ENCODE measurements around the gene PYGO1.
"Not testable (repeated sequence)": the region's sequence is repeated elsewhere in the genome, so short reads cannot be mapped to it uniquely, and the experiment has no call there.

Gene PYGO1

DNA sequence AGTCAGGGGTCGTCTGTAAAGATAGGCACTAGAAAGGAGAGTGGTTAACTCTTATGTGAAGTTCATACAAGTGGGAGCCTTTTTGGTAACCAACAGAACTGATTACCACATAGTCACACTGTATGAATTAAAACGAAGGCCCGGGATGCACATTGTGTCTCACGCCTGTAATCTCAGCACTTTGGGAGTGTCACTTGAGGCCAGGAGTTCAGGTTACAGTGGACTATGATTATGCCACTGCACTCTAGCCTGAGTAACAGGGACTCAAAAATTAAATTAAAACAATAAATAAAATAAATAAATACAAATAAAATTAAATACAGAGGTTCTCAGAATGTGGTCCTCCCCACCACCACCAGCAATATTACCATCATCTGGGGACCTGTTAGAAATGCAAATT lies 80.6 kb downstream of the PYGO1 start:
- TF ChIP-seq, protein P1, sequence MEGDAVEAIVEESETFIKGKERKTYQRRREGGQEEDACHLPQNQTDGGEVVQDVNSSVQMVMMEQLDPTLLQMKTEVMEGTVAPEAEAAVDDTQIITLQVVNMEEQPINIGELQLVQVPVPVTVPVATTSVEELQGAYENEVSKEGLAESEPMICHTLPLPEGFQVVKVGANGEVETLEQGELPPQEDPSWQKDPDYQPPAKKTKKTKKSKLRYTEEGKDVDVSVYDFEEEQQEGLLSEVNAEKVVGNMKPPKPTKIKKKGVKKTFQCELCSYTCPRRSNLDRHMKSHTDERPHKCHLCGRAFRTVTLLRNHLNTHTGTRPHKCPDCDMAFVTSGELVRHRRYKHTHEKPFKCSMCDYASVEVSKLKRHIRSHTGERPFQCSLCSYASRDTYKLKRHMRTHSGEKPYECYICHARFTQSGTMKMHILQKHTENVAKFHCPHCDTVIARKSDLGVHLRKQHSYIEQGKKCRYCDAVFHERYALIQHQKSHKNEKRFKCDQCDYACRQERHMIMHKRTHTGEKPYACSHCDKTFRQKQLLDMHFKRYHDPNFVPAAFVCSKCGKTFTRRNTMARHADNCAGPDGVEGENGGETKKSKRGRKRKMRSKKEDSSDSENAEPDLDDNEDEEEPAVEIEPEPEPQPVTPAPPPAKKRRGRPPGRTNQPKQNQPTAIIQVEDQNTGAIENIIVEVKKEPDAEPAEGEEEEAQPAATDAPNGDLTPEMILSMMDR (IDR thresholded peaks at IDR 0.05; ENCODE audit: insufficient read depth, low read length, poor library complexity, severe bottlenecking) = no peak
- no peak overlapping the region for H3K4me3 ChIP-seq (ENCODE audit: insufficient read depth, low read length, poor library complexity, severe bottlenecking)

DNA sequence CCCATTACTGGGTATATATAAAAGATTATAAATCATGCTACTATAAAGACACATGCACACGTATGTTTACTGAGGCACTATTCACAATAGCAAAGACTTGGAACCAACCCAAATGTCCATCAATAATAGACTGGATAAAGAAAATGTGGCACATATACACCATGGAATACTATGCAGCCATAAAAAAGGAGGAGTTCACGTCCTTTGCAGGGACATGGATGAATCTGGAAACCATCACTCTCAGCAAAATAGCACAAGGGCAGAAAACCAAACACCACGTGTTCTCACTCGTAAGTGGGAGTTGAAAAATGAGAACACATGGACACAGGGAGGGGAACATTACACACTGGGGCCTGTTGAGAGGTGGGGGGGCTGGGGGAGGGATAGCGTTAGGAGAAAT lies 82.7 kb downstream of the PYGO1 start:
- not testable (repeated sequence) for H3K4me2 ChIP-seq (ENCODE audit: low read depth, low read length, poor library complexity, severe bottlenecking); H4K20me1 ChIP-seq (ENCODE audit: low read depth, low read length); H3K9me2 ChIP-seq (replicated peaks; ENCODE audit: insufficient read depth, low read length); H3K79me2 ChIP-seq (ENCODE audit: insufficient read depth, low read length); H3K4me3 ChIP-seq (ENCODE audit: insufficient read depth, low read length, poor library complexity, severe bottlenecking); H3K9me3 ChIP-seq (ENCODE audit: insufficient read depth, low read length); H3K27me3 ChIP-seq (ENCODE audit: low read length); H3F3A ChIP-seq (ENCODE audit: insufficient read depth); H3K36me3 ChIP-seq (ENCODE audit: low read length); H3K27ac ChIP-seq (ENCODE audit: low read depth, low read length); H2AFZ ChIP-seq (ENCODE audit: low read depth, low read length, severe bottlenecking); H3K9ac ChIP-seq (ENCODE audit: low read length)

More for the DNA sequence above, 80.6 kb downstream of the PYGO1 start:
- Histone ChIP-seq H2AFZ (ENCODE audit: low read depth, low read length, severe bottlenecking) (no peak overlapping the region), H3K9me3 (ENCODE audit: insufficient read depth, low read length) (no peaks in the 10 kb centered on the region), H4K20me1 (ENCODE audit: low read depth, low read length) (no peaks in the 10 kb centered on the region), H3K9ac (ENCODE audit: low read length) (no peak overlapping the region), H3K4me2 (ENCODE audit: low read depth, low read length, poor library complexity, severe bottlenecking) (no peak overlapping the region), H3F3A (ENCODE audit: insufficient read depth) (no peaks in the 10 kb centered on the region), H3K27ac (ENCODE audit: low read depth, low read length) (no peak overlapping the region), H3K9me2 (replicated peaks; ENCODE audit: insufficient read depth, low read length) (no peaks in the 10 kb centered on the region), H3K79me2 (ENCODE audit: insufficient read depth, low read length) (no peaks in the 10 kb centered on the region), H3K27me3 (ENCODE audit: low read length) (no peaks in the 10 kb centered on the region), H3K36me3 (ENCODE audit: low read length) (no peaks in the 10 kb centered on the region)

DNA sequence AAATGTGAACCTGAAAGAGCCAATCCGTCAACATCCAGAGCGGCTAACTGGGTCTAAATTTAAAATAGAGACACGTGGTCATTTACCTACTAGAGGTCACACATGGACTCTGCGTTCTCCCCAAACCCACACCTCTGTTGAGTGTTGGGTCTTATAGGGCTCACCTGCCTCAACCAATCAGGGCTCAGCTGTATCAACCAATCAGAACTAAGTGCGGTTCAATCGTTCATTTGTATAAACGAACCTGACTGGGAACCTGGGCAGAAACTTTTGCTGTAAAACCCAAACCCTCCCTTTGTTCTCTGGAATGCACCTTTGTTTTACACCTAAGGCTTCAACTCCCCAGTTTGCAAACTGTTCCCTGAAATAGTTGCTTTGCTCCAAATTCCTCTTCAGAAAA lies 89.0 kb downstream of the PYGO1 start:
- no peaks in the 10 kb centered on the region for H3K79me2 ChIP-seq (ENCODE audit: insufficient read depth, low read length)
- H3K4me2 ChIP-seq (ENCODE audit: low read depth, low read length, poor library complexity, severe bottlenecking) = no peak overlapping the region
- H4K20me1 ChIP-seq (ENCODE audit: low read depth, low read length) = no peaks in the 10 kb centered on the region
- no peaks in the 10 kb centered on the region for H3K27me3 ChIP-seq (ENCODE audit: low read length)
- no peak overlapping the region for H3K4me3 ChIP-seq (ENCODE audit: insufficient read depth, low read length, poor library complexity, severe bottlenecking)
- H3K27ac ChIP-seq (ENCODE audit: low read depth, low read length) = no peak overlapping the region
- H3K9me2 ChIP-seq (replicated peaks; ENCODE audit: insufficient read depth, low read length) = no peaks in the 10 kb centered on the region
- H2AFZ ChIP-seq (ENCODE audit: low read depth, low read length, severe bottlenecking) = no peak overlapping the region
- H3K36me3 ChIP-seq (ENCODE audit: low read length) = no peaks in the 10 kb centered on the region
- no peak overlapping the region for H3K9ac ChIP-seq (ENCODE audit: low read length)
- H3K9me3 ChIP-seq (ENCODE audit: insufficient read depth, low read length) = no peaks in the 10 kb centered on the region
- TF ChIP-seq EZH2phosphoT487 (conservative IDR thresholded peaks at IDR 0.05; ENCODE audit: low read length) = no peak
- TF ChIP-seq, protein P1 (IDR thresholded peaks at IDR 0.05; ENCODE audit: insufficient read depth, low read length, poor library complexity, severe bottlenecking) = no peak
- no peaks in the 10 kb centered on the region for H3F3A ChIP-seq (ENCODE audit: insufficient read depth)

DNA sequence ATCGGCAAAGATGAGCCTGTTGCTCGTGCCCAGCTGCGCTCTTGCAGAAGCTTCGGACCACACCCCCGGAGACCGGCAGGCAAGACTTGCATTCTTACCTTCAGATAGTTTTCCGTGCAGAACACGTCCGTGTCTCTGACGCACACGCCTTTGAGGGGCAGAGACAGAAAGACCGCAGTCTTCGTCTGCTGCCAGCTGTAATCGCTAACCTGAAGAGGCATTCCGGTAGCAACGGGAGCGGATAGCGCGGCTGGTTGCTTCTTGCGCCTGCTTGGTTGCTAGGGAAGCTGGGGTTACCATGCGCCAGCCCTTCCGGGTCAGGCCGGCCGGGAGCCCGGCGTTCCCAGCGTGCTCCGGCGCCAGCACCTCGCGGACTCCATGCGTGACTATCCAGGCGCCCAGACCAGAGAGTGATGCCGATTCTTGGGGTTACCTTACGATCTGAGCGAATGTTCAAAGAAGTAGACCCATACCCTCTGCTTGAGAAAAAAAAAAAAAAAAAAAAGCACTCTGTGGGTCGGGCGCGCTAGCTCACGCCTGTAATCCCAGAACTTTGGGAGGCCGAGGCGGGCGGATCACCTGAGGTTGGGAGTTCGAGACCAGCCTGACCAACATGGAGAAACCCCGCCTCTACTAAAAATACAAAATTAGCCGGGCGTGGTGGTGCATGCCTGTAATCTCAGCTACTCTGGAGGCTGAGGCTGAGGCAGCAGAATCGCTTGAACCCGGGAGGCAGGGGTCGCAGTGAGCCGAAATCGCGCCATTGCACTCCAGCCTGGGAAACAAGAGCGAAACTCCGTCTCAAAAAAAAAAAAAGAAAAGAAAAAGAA lies 89.8 kb downstream of the PYGO1 start:
- Histone ChIP-seq H3K9ac (ENCODE audit: low read length) (0 out of 2 replicates have a peak overlapping the region, but pooled peaks have one; percentile 3), H3K4me3 (ENCODE audit: insufficient read depth, low read length, poor library complexity, severe bottlenecking) (peak overlapping the region; percentile 28), H2AFZ (ENCODE audit: low read depth, low read length, severe bottlenecking) (peak overlapping the region; percentile 74), H3K4me2 (ENCODE audit: low read depth, low read length, poor library complexity, severe bottlenecking) (peak overlapping the region; percentile 46)
- not testable (repeated sequence) for H3K36me3 ChIP-seq (ENCODE audit: low read length); H4K20me1 ChIP-seq (ENCODE audit: low read depth, low read length); H3K9me3 ChIP-seq (ENCODE audit: insufficient read depth, low read length); H3K27me3 ChIP-seq (ENCODE audit: low read length); H3K9me2 ChIP-seq (replicated peaks; ENCODE audit: insufficient read depth, low read length); H3K27ac ChIP-seq (ENCODE audit: low read depth, low read length); H3K79me2 ChIP-seq (ENCODE audit: insufficient read depth, low read length); H3F3A ChIP-seq (ENCODE audit: insufficient read depth)
